Activated T-helper 1 cell treated with anti-CD3 and anti-CD28 coated beads, Interleukin-2, amount 50 U/mL, for 16 hours (primary cell): ENCODE measurements around the gene MOB3B.
"Not testable (repeated sequence)": the region's sequence is repeated elsewhere in the genome, so short reads cannot be mapped to it uniquely, and the experiment has no call there.

ENCODE experiments used
- DNase-seq, 2 donors: peaks; one replicate each; pipeline ENCODE4 v3.0.0-alpha.2; 2020; ENCODE audit warnings: low read depth in 1 of 2, low spot score in 1 of 2

The MOB3B gene

DNA sequence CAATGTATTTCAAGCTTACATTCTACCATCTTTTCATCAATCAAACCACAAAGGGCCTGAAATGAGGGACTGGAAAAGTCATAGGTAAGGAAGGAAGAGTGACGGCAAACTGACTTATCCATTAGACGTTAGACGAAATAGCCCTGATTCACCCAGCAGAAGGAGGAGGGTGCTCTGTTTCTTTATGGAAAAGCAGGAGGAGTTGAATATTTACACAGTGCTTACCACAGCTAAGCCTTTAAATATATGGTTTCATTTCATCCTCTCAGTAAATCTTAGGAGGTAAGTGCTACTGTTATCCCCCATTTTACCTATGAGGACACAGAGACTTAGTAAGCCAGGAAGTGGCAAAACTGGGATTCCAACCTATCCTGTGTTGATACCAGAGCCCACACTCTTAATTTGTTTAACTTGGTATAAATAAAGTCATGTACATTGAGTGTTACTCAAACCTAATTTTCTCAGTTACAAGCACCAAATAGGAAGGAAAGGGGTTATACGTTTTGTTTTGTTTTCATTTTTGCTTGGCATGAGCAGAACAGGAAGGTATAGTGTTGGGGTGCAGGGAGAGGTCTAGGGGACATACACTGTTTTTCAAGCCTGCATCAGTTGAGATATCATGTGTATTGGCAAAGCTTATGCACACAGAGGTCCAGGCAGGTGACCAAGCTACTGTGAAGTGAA is 103.6 kb downstream of the MOB3B start:
- no peak for DNase-seq

DNA sequence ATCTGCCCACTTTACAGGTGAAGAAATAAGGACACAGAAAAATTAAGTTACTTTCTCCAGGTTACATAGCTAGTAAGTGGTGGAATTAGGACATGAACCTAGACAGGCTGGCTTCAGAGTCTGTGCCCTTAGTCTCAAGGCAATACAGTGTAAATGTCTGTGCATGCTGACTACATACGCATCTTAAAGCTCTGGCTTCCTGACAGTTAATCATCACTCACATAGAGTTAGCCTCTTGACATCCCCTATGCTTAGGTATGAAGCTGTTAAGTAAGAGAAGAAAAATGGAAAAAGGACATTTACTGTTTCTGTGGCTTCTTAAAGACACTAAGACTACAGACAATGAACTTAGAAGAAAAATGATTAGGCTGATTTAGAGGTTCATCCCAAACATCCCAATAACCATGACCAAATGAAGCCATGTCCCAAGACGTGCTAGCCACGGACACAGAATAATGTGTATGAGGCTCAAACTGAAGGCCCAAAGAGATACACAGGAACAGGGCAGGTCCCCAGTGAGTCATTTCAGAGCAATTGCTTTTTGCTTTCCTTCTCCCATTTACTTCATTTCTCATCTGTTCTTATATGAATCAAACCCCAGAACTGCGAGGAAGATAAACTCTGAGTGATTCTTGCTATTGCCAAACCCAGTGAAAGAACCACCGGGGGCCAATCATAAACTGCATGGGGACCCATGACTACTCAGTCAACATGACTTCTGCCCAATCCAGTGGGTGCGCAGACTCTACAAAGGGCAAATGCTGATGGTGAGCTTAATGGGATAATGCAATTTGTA is 105.5 kb downstream of the MOB3B start:
- no peak for DNase-seq

DNA sequence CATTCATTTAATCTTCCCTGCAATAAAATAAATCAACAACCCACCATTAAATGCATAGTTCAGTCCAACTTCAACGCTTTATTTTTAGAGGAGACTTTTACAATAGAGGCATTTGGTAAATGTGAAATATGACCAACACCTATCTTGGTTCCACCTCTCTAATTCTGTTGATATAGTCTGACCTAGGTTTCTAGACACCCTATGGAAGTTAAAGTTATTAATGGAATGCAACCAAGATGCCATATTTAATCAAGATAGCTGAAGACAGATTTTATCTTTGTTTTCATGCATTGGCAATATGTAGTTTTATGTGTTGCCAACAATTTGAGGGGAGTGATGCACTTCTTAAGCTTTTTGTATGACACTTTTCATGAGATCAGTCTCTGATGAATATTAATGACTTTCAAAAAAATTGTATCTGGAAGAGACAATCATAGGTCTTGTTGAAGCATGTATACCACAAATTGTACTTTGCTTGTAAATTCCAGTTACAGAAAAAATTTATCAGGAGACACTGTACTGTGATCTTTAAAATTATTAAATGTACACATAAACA is 107.3 kb downstream of the MOB3B start:
- DNase-seq = no peak

DNA sequence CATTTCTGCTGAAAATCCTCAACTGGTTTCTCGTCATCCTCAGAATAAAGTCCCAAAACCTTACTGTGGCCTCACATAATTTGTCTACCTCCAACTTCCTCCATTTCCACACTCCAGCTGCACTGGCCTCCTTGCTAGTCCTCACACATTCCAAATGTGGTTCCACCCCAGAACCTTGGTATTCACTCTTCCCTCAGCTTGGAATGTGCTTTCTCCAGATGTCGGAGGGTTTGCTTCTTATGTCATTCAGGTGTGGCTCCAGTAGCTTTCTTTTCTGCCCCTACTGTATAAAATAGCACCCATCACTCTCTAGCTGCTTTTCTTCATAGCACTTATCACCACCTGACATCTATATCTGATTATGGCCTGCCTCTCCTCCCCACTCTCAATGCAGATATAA is 108.0 kb downstream of the MOB3B start:
- no peak for DNase-seq

DNA sequence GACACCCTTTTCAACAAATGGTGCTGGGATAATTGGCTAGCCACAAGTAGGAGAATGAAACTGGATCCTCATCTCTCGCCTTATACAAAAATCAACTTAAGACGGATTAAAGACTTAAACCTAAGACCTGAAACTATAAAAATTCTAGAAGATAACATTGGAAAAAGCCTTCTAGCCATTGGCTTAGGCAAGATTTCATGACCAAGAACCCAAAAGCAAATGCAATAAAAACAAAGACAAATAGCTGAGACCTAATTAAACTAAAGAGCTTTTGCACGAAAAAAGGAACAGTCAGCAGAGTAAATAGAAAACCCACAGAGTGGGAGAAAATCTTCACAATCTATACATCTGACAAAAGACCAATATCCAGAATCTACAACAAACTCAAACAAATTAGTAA is 110.1 kb downstream of the MOB3B start:
- DNase-seq = not testable (repeated sequence)

DNA sequence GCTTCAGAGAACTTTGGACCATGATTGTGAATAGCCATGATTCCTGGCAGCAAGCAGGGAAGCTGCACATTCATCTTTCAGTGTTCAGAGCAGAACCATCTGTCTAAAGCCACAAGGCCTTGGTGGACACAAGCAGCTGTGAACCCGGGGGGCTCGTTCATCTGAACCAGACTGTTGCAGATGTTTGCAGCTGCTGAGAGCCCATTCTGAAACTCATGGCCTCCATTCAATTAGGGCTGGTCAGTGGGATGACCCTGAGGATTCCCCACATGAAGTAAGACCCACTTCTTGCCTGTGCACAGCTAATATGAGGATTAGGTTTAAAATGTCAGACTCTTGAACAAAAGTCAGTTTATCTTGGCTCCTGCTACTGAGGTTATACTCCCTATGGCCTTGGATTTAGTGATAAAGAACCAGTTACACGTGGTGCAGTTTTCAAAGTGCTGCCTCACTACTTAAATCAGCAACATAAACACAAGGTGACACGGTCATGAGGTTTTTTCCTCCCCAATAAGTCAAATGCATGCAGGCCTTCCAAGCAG is 115.3 kb downstream of the MOB3B start:
- DNase-seq = no peak

DNA sequence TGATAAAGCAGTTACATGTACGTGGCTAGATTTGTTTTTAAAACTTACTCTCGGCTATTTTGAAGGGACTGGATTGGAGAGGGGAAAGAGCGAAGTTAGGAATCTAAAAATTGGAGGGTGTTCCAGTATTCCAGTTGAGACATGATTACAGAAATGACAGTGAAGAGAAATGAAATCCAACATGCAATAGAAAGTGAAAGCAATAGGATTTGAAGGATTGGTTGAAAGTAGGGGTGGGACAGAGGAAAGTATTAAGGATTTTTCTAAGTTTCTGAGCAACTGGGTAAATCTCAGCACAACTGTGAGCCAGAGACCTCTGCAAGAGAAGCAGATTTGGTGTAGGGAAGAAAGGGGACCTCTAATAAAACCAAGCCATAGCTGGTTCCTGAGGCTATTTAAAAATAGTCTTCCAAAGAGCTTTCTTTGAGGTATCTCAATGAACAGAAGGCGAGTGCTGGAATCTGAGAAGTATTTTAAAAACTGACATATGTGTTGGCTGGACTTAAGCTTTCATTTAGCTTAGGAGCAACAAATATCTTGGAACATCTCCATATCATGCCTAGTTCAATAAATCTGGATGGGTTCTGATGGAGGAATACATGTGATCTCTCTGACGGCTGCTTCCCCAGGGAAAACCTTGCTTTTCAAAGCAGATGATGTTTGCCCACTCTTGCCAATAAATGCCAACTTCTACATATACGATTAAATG is 115.9 kb downstream of the MOB3B start:
- no peak for DNase-seq

DNA sequence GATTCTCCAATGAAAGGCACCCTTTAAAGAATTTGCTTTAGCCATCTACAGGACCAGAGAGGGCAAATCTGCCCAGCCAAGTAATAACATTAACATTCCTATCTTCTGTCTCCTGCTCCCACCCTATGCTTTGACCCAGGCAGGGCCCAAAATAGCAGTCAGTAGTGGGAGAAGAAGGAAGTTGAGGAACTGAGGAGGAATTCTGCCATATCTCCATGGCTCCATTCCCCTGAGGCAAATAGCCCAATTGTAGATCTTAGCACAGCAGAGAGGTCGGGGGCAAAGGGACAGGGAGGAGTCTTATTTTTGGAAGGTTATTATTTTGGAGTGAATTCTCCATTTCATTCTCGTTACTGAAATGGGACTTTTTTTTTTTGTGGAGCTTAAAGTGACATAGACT is 116.7 kb downstream of the MOB3B start:
- no peak for DNase-seq

DNA sequence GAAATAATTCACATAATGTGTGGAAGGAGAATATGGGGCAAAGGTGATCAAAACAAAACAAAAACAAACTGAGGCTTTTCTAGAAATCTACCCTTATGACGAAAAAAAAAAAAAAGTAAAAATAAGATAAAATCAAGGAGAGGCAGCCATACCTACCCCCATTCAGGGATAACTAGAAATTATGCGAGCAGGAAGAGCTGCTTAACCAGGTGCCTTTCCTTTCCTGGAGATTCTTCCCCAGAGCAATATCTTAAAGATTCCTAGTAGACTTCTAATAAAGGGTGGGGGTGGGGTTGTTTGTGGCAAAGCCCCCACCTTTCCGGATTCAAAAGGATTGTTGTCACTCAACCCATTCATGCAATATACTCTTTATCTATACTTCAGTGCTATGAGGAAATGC is 117.5 kb downstream of the MOB3B start:
- no peak for DNase-seq

DNA sequence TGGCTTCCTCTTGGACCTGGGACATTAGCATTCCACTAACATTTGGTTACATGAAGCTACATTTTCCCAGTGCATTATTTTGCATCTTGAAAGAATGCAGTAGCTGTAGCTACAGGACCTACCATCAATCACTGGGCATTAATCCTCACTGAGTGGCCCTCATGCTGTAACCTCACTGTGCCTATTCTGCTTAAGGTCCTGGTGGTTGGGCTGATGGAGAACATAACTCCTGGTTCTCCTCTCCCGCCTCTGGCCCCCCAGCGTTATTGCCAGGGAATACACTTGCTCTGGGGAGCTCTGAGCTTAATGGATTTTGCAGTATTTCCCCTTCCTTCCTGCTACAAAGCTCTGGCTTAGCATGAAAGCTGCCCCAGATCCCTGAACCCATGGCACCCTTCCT is 121.1 kb downstream of the MOB3B start:
- no peak for DNase-seq

DNA sequence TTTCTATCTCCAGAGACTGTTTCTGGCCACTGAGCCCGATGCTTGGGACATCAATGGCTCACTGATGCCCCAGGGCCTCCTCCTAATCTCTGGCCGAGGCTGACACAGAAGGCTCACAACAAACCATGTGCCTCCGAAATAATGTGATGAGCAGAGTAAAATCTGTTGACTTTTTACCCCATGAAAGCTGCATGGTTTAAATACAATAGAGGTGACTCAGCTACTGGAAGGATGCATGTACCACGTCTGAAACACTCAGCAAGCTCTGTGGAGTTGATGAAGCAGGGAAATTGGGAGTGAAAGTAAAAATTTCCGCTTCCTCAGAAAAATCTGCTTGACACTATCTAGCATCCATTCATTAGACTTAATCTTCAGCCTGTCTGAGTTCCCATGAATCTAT is 121.6 kb downstream of the MOB3B start:
- no peak for DNase-seq

DNA sequence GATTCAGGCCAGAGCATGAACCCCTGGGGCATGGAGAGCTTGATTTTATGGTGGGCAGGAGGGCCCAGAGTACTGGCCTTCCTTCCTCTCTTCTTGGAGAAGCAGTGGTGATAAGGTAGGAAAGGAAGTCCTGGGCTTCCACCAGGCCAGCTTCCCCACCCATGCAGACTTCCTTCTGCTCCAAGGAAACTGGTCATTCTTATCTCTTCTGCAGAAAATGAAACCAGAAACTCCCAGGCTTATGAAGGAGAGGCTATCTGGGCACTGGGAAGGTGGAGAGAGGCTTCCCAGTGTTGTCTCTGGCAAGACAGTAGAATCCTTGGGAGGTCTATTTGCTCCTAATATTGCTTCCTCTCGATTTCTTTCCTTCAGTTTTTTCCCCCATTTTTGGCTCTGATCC is 122.1 kb downstream of the MOB3B start:
- DNase-seq = no peak

DNA sequence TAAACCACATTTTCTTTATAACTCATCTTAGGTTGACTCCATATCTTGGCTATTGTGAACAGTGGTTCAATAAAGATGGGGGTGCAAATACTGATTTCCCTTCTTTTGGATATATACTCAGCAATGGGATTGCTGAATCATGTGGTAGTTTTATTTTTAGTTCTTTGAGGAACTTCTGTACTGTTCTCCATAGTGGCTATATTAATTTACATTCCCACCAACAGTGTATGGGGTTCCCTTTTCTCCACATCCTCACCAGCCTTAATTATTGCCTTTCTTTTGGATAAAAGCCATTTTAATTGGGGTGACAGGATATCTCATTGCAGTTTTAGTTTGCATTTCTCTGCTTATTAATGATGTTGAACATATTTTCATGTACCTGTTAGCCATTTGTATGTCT is 125.0 kb downstream of the MOB3B start:
- no peak for DNase-seq

DNA sequence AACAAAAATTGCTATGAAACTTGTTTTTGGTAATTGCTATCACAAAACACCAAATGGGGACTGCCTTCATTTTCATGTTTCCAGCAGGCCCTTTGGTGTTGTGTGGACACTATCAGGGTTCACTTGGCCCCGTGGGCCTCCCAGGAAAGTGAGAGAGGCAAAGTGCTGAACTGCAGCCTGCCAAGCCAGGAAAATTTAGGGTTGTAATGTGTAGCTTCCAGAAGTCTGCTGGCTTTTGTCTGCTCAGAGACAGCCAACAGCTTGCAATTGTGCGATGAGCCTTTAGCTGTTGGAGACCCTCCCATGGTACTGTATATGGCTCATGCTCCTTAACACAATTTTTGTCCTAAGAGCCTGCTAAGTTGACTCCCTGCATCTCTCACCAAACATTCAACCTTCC is 127.0 kb downstream of the MOB3B start:
- no peak for DNase-seq

DNA sequence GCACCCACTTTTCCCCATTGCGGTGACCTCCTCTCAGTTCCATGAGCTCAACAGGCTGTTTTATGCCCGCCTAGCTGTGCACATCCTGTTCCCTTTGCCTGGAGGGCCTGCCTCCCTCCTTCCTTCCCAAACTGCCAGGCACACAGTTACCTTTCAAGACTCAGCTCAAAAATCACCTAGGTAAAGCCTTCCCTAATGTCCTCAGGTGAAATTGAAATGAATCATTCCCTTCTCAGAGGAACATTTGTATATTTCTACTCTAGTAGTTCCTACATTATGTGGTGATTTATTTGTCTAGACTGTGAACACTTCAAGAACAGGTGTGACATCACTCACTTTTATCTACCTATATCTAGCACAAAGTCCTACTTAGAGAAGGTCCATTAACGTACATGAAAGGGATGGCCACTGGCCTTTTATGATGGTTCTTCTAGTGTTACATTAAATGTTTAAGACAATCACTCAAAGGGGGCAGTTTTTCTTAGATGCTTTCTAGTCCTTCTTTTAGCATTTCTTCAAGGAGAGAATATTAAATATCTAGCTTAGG is 129.2 kb downstream of the MOB3B start:
- no peak for DNase-seq

DNA sequence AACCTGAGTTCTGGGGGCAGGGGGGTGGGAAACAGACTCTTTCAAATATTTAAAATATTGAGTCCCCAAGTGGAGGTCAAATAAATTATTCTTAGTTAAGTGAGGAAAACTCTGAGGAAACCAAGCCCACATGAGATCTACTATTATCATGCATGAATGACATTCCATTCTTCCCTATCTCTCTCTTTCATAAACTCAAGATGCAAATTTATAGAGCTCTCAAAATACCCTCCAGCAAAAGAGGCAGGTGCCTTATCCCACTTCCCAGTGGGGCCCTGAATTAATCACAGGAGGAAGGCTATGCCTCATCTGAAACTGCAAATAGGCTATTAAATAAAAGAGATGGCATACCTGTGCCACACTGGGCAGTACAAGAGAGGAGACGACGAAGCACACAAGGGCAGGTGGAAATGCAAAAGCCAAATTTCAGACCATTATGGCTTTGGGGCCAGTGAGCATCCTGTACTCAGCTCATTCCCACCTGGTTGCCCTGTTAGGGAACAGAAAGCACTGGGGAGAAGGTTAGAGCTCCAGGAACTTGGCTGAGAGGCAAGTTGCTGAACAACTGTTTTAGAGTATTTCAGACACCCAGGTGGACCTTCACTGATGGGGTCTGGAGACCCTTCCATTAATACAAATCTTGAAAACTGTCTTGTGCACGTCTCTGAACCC is 130.5 kb downstream of the MOB3B start:
- DNase-seq = no peak

DNA sequence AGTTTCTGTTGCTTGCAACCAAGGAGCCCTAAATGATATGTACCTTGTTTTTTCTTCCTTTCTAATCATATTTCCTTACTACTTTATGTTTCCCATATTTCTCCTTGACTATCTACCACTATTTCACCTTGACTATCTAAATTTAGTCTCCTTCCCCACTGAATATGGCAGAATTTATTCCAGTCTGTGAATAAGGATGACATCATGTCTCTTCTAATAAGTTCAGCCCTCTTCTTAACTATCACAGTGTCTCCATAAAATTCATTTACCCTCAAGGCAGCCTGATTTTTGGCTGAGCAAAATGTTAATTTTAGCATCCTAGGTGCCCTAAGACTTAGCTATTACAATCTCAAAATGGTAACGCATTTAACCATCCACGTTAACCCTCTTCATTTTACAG is 133.1 kb downstream of the MOB3B start:
- no peak for DNase-seq

DNA sequence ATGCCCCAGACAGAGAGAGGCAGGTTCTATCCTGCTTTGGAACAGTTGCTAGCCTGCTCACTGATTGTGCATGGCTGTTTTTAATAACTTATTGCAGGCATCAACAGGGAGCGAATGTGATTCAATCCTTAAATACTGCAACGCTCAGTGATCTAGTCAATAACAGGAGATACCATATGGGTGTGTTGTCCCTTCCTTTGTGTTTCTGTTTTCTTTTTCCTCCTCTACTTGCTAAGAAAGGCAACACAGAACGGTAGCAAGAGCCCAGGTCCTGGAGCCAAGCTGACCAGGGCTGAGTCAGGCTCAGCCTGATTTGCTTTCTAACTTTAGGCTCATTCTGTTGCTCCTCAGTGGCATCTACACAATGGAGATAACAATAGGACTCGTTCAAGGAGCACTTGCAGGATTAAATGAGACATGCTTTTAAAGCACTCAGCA is 134.1 kb downstream of the MOB3B start:
- no peak for DNase-seq

DNA sequence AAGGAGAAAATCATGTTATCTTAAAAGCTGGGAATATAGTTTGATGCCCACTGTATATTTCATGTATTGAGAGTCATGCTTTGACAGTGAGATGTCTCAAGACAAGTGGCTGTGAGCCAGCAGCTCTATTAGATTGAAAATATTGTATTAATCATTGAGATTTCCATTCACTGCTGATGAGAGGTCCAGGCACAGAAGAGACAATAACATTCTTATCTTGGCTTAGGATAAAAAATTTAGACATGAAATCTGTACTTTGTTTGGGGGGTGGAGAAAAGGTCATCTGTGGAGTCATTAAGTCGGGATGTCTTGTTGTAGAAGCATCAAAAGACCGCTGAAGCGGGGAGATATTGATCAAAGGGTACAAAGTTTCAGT is 134.8 kb downstream of the MOB3B start:
- DNase-seq = no peak

DNA sequence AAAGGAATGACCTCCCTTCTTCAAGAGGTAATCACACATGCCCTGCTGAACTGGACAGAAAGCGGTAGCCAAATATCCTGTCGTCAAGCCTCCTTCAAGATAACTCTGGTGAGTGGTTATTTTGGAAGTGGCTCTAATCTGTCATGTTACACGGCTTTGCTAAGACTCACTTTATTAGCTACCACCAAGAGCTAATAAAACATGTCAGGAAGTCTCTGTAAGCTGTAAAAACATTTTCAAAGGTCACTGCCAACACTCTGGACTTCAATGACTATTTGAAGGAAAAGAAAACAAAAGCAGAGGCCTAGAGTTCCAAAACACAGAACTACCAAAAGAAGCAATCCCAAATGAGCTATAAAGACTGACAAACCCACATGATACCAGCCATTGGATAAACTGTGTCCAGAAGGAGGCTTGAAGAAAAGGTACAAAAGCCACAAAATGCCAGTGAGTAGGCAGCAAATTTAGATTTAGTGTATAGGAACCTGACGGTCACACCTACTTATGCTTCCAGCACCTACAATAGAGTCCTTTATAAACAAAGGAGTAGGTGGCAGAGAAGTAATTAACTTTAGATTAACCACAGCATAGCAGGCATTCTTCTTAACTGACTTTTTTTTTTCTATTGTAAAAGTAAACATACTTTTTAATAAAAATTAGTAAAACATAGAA is 135.3 kb downstream of the MOB3B start:
- no peak for DNase-seq
